Hepatocyte (in vitro differentiated cells): ENCODE results near the gene HOXC11. TPM values are rescaled to one million over a fixed set of nuclear protein-coding genes. Genes with fewer than 3 reads are reported as not detected.
A peak's percentile ranks its signal among the peaks of the same experiment; 100 is the strongest.

Experiments
- DNase-seq: peaks from one replicate; pipeline ENCODE4 v3.0.0-alpha.2; 2016; ENCODE audit warnings: low spot score
- H2AFZ ChIP-seq: fragments of 200-600 bp; sonication (generic); 2 replicates; pipeline ENCODE4 v1.6.0; 2016; ENCODE audit warnings: antibody characterized with exemption, mild to moderate bottlenecking
- H3K27ac ChIP-seq: fragments of 200-600 bp; sonication (generic); 2 replicates; pipeline ENCODE4 v1.5.1; 2016; ENCODE audit warnings: mild to moderate bottlenecking
- H3K27me3 ChIP-seq: fragments of 200-600 bp; sonication (generic); 2 replicates; pipeline ENCODE4 v1.6.1; 2016
- H3K36me3 ChIP-seq: fragments of 200-600 bp; sonication (generic); replicated peaks from 2 replicates; pipeline ENCODE4 v1.5.1; 2016; ENCODE audit warnings: low read depth; ENCODE audit not compliant: insufficient read depth
- H3K4me1 ChIP-seq: fragments of 200-600 bp; sonication (generic); 2 replicates; pipeline ENCODE4 v1.5.1; 2016; ENCODE audit warnings: mild to moderate bottlenecking, moderate library complexity; ENCODE audit not compliant: insufficient read depth
- H3K4me2 ChIP-seq: fragments of 200-600 bp; sonication (generic); 2 replicates; pipeline ENCODE4 v1.6.0; 2016
- H3K4me3 ChIP-seq: fragments of 200-600 bp; sonication (generic); 2 replicates; pipeline ENCODE4 v1.5.1; 2016; ENCODE audit warnings: mild to moderate bottlenecking
- H3K79me2 ChIP-seq: fragments of 200-600 bp; sonication (generic); 2 replicates; pipeline ENCODE4 v1.6.0; 2017; ENCODE audit warnings: mild to moderate bottlenecking
- H3K9me2 ChIP-seq: fragments of 200-600 bp; sonication (generic); replicated peaks from 2 replicates; pipeline ENCODE4 v1.6.0; 2017; ENCODE audit warnings: mild to moderate bottlenecking; ENCODE audit not compliant: insufficient read depth
- H3K9me3 ChIP-seq: fragments of 200-600 bp; sonication (generic); 2 replicates; pipeline ENCODE4 v1.5.1; 2016; ENCODE audit warnings: low read depth, mild to moderate bottlenecking
- H4K20me1 ChIP-seq: fragments of 200-600 bp; sonication (generic); 2 replicates; pipeline ENCODE4 v1.6.0; 2016; ENCODE audit warnings: mild to moderate bottlenecking; ENCODE audit not compliant: insufficient read depth, poor library complexity, severe bottlenecking
- EZH2 ChIP-seq: fragments of 200-600 bp; sonication (generic); IDR thresholded peaks from 2 replicates; pipeline ENCODE4 v1.6.1; 2016; ENCODE audit warnings: antibody characterized with exemption, mild to moderate bottlenecking, borderline replicate concordance
- EZH2phosphoT487 ChIP-seq: fragments of 200-600 bp; sonication (generic); IDR thresholded peaks from one replicate; pipeline ENCODE4 v1.6.1; 2018; ENCODE audit warnings: antibody characterized with exemption, mild to moderate bottlenecking, low read depth, moderate library complexity; ENCODE audit not compliant: unreplicated experiment, severe bottlenecking
- WGBS: methylation state at CpG from one replicate; pipeline ENCODE4 v1.1.6; 2016; ENCODE audit warnings: low lambda C conversion rate; ENCODE audit errors: missing lambda C conversion rate; 5-methylcytosine and 5-hydroxymethylcytosine counted together
- polyA plus RNA-seq: library from polyadenylated mRNA; unstranded; fragments of >200 nt; fragmentation: Nextera tagmentation; extraction: Ambion mirVana; gene quantifications from 2 replicates; pipeline ENCODE4 v1.2.1, GENCODE V29; 2016
- total RNA-seq: library from RNA; depleted of rRNA; stranded (reverse); fragments of >200 nt; gene quantifications from 2 replicates; pipeline ENCODE4 v1.2.3, GENCODE V29; 2014
- TF ChIP-seq, protein P1 (sequence below): fragments of 200-600 bp; sonication (generic); IDR thresholded peaks from 2 replicates; pipeline ENCODE4 v1.5.1; 2016; ENCODE audit warnings: antibody characterized with exemption, mild to moderate bottlenecking; ENCODE audit not compliant: poor library complexity

Gene HOXC11
- total and polyA plus RNA-seq, 2 experiments from 2014 or later, result 0.63 to 1.3 TPM

GRCh38 chr12:53994264-53995001 is 21.5 kb downstream of the HOXC11 start:
- Histone ChIP-seq H3K4me1 (peaks cover 23% of the 10 kb centered on the region), H3K4me2 (peak overlapping the region; percentile 83), H3K36me3 (no peaks in the 10 kb centered on the region), H3K79me2 (no peaks in the 10 kb centered on the region), H3K4me3 (no peak overlapping the region), H2AFZ (peak overlapping the region; percentile 52), H3K27me3 (peaks cover 98% of the 10 kb centered on the region), H3K9me3 (no peaks in the 10 kb centered on the region), H4K20me1 (no peaks in the 10 kb centered on the region), H3K9me2 (no peaks in the 10 kb centered on the region), H3K27ac (no peak overlapping the region)
- TF ChIP-seq EZH2 (peak; percentile 63), EZH2phosphoT487 (peak; percentile 79)
- TF ChIP-seq, protein P1, sequence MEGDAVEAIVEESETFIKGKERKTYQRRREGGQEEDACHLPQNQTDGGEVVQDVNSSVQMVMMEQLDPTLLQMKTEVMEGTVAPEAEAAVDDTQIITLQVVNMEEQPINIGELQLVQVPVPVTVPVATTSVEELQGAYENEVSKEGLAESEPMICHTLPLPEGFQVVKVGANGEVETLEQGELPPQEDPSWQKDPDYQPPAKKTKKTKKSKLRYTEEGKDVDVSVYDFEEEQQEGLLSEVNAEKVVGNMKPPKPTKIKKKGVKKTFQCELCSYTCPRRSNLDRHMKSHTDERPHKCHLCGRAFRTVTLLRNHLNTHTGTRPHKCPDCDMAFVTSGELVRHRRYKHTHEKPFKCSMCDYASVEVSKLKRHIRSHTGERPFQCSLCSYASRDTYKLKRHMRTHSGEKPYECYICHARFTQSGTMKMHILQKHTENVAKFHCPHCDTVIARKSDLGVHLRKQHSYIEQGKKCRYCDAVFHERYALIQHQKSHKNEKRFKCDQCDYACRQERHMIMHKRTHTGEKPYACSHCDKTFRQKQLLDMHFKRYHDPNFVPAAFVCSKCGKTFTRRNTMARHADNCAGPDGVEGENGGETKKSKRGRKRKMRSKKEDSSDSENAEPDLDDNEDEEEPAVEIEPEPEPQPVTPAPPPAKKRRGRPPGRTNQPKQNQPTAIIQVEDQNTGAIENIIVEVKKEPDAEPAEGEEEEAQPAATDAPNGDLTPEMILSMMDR, result no peak
- no peak for DNase-seq
- WGBS, result 9% methylated on average over 47 of the region's 60 CpGs

- H2AFZ ChIP-seq, result peak overlapping the region; percentile 67
- no peak for DNase-seq
- H3K79me2 ChIP-seq, result no peaks in the 10 kb centered on the region
- TF ChIP-seq, protein P1, result no peak
- TF ChIP-seq EZH2, result peak; percentile 90
- H3K4me2 ChIP-seq, result peak overlapping the region; percentile 83
- no peaks in the 10 kb centered on the region for H3K9me2 ChIP-seq
- H3K9me3 ChIP-seq, result no peaks in the 10 kb centered on the region
- H4K20me1 ChIP-seq, result no peaks in the 10 kb centered on the region
- 8% methylated on average over 17 of the region's 17 CpGs for WGBS
- H3K27me3 ChIP-seq, result peaks cover 97% of the 10 kb centered on the region
- H3K4me3 ChIP-seq, result no peak overlapping the region
- H3K27ac ChIP-seq, result no peak overlapping the region
- H3K4me1 ChIP-seq, result peaks cover 24% of the 10 kb centered on the region
- no peaks in the 10 kb centered on the region for H3K36me3 ChIP-seq
Measured at GRCh38 chr12:53995002-53995377, 22.1 kb downstream of the HOXC11 start.

GRCh38 chr12:53995378-53996239 is 22.7 kb downstream of the HOXC11 start:
- Histone ChIP-seq H3K4me1 (peaks cover 30% of the 10 kb centered on the region), H3K4me2 (peak overlapping the region; percentile 83), H2AFZ (peak overlapping the region; percentile 67), H3K9me3 (no peaks in the 10 kb centered on the region), H3K9me2 (no peaks in the 10 kb centered on the region), H3K79me2 (no peaks in the 10 kb centered on the region), H4K20me1 (no peaks in the 10 kb centered on the region), H3K36me3 (no peaks in the 10 kb centered on the region), H3K27ac (peak overlapping the region; percentile 38), H3K27me3 (peaks cover 98% of the 10 kb centered on the region), H3K4me3 (peak overlapping the region; percentile 24)
- TF ChIP-seq EZH2phosphoT487 (peak; percentile 26), EZH2 (peak; percentile 19)
- TF ChIP-seq, protein P1, result no peak
- peak; percentile 71 for DNase-seq
- WGBS, result 11% methylated on average over 43 of the region's 48 CpGs
